NCI-H1436 treated with DMSO at 0.1 percent for 48 hours (cell line): ENCODE data around the gene OPA1.

Experiments used
- DNase-seq: peaks from one replicate; lab custom pipeline; 2025; lab: John Stamatoyannopoulos, UW

Gene OPA1

GRCh38 chr3:193592841-193593667 is at the start of gene OPA1:
Gene OPA1, plus strand, starts transcription at chr3:193593208. Its CDS starts 170 bp downstream, at chr3:193593378.
- peak; percentile 94 for DNase-seq

GRCh38 chr3:193544289-193544688 is 48.7 kb upstream of the OPA1 start:
- DNase-seq: no peak

- no peak for DNase-seq
Measured at GRCh38 chr3:193545304-193545703, 47.7 kb upstream of the OPA1 start.

GRCh38 chr3:193546129-193546528 is 46.9 kb upstream of the OPA1 start:
- DNase-seq: no peak

GRCh38 chr3:193548406-193548805 is 44.6 kb upstream of the OPA1 start:
- DNase-seq: no peak

GRCh38 chr3:193552923-193553322 is 40.1 kb upstream of the OPA1 start:
- no peak for DNase-seq

- no peak for DNase-seq
Measured at GRCh38 chr3:193553586-193553985, 39.4 kb upstream of the OPA1 start.

- DNase-seq: no peak
Measured at GRCh38 chr3:193554811-193555210, 38.2 kb upstream of the OPA1 start, which contains the start of gene ATP13A4. Gene ATP13A4, minus strand, starts transcription at chr3:193554895. Its CDS starts 96 bp downstream, at chr3:193554799.

GRCh38 chr3:193556841-193557240 is 36.2 kb upstream of the OPA1 start:
- DNase-seq: no peak

GRCh38 chr3:193559100-193559499 is 33.9 kb upstream of the OPA1 start:
- no peak for DNase-seq

GRCh38 chr3:193560091-193560490 is 32.9 kb upstream of the OPA1 start:
- no peak for DNase-seq

GRCh38 chr3:193560870-193561269 is 32.1 kb upstream of the OPA1 start:
- no peak for DNase-seq

GRCh38 chr3:193563426-193563825 is 29.6 kb upstream of the OPA1 start:
- DNase-seq: no peak

GRCh38 chr3:193564012-193564411 is 29.0 kb upstream of the OPA1 start:
- no peak for DNase-seq

GRCh38 chr3:193569119-193569518 is 23.9 kb upstream of the OPA1 start:
- no peak for DNase-seq

GRCh38 chr3:193572426-193572908 is 20.5 kb upstream of the OPA1 start:
- DNase-seq: peak; percentile 26

GRCh38 chr3:193573403-193574191 is 19.4 kb upstream of the OPA1 start:
- DNase-seq: no peak

- no peak for DNase-seq
Measured at GRCh38 chr3:193574488-193575070, 18.4 kb upstream of the OPA1 start.

- DNase-seq: no peak
Measured at GRCh38 chr3:193585530-193585929, 7.5 kb upstream of the OPA1 start.

GRCh38 chr3:193586526-193586925 is 6.5 kb upstream of the OPA1 start:
- no peak for DNase-seq

GRCh38 chr3:193589129-193589528 is 3.9 kb upstream of the OPA1 start:
- no peak for DNase-seq

- no peak for DNase-seq
Measured at GRCh38 chr3:193589616-193590015, 3.4 kb upstream of the OPA1 start.
